Left renal cortex interstitium (tissue), 4 donors: ENCODE data around the gene PIGV. TPM values are rescaled to one million over a fixed set of nuclear protein-coding genes. Genes with fewer than 3 reads are reported as not detected.

Experiments used
- DNase-seq, 4 donors: peaks; one replicate each; pipeline ENCODE4 v3.0.0-alpha.2; 2013; ENCODE audit warnings: low read depth in 4 of 4, low spot score in 2 of 4, missing footprints in 1 of 4
- polyA plus RNA-seq, 4 donors: library from polyadenylated mRNA; unstranded; fragments of 120-200 nt; gene quantifications; one replicate each; pipeline ENCODE4 v1.2.1, GENCODE V29; 2013; ENCODE audit not compliant: insufficient read length in 4 of 4

The PIGV gene
- 10 to 100 TPM; 16.8 to 19.6 (median 17.6) TPM for polyA plus RNA-seq

GRCh38 chr1:26787706-26788514, at the start of gene PIGV:
Gene PIGV, plus strand, starts transcription at chr1:26787950. Its CDS starts 2,866 bp downstream, at chr1:26790816.
- DNase-seq: peak; percentile 83 to 87 (median 86)

- no peak for DNase-seq
Observed at GRCh38 chr1:26739329-26739914, 48.3 kb upstream of the PIGV start.

GRCh38 chr1:26740023-26740634, 47.6 kb upstream of the PIGV start:
- DNase-seq: no peak

GRCh38 chr1:26740952-26741351, 46.8 kb upstream of the PIGV start:
- no peak for DNase-seq

- DNase-seq: no peak
Observed at GRCh38 chr1:26743426-26744059, 44.2 kb upstream of the PIGV start.

GRCh38 chr1:26744075-26744959, 43.4 kb upstream of the PIGV start:
- DNase-seq: peak in 1 of 4 donors; percentile 16

GRCh38 chr1:26745191-26745590, 42.6 kb upstream of the PIGV start:
- no peak for DNase-seq

- DNase-seq: no peak
Observed at GRCh38 chr1:26747048-26747447, 40.7 kb upstream of the PIGV start.

- no peak for DNase-seq
Observed at GRCh38 chr1:26748351-26748750, 39.4 kb upstream of the PIGV start.

GRCh38 chr1:26749458-26749857, 38.3 kb upstream of the PIGV start:
- DNase-seq: no peak

GRCh38 chr1:26750428-26750827, 37.3 kb upstream of the PIGV start:
- no peak for DNase-seq

GRCh38 chr1:26752519-26752918, 35.2 kb upstream of the PIGV start:
- no peak for DNase-seq

- DNase-seq: no peak
Observed at GRCh38 chr1:26754086-26754874, 33.5 kb upstream of the PIGV start.

- no peak for DNase-seq
Observed at GRCh38 chr1:26758358-26758757, 29.4 kb upstream of the PIGV start.

- no peak for DNase-seq
Observed at GRCh38 chr1:26759531-26759930, 28.2 kb upstream of the PIGV start.

GRCh38 chr1:26761217-26761616, 26.5 kb upstream of the PIGV start:
- no peak for DNase-seq

- DNase-seq: no peak
Observed at GRCh38 chr1:26767714-26768113, 20.0 kb upstream of the PIGV start.

- DNase-seq: peak in 2 of 4 donors; percentile 34 to 37
Observed at GRCh38 chr1:26768755-26769154, 19.0 kb upstream of the PIGV start.

- DNase-seq: no peak
Observed at GRCh38 chr1:26771285-26771642, 16.5 kb upstream of the PIGV start.
